A204.1 (cell line): ENCODE measurements around the gene KRT36.

Source experiments
- FAIRE-seq: peaks from 2 replicates; lab custom pipeline; 2012; peaks lifted over from hg19 to GRCh38; lab: Jason Lieb, UNC

KRT36 gene

DNA sequence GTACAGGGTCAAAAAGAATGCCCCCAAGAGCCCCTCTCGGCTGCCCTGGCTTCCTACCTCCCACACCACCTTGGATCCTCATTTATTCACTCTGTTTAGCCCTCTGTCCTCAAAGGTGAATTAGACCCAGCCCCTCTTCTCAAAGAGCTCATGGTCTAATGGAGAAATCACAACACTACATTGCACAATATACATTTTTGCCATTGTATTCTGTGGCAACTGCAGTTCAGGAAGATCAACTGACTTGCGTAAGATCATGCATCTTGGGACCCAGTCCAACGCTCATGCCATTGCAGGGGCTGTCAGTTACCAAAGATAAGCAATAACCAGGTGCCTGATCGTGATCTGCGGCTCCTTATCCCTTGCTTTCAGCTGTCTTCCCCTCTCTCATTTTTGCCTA, 50.3 kb downstream of the KRT36 start:
- no peak for FAIRE-seq

DNA sequence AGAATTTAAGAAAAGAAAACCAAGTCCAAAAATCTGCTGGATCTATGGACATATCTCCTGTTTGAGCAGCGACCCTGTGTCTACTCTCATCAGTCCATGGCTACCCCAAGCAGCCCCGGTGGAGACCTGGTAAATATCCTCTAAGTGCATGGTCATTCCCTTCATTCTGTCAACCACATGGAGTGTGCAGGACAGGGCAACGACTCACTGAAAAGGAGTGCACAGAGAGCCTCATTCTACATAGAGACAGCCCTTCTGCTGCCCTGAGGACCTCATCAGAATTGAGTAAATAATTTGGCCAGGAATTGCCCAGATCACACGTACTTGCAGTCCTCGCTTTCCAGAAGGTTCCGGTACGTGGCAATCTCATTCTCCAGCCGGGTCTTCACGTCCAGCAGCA, 51.9 kb downstream of the KRT36 start:
- no peak for FAIRE-seq

DNA sequence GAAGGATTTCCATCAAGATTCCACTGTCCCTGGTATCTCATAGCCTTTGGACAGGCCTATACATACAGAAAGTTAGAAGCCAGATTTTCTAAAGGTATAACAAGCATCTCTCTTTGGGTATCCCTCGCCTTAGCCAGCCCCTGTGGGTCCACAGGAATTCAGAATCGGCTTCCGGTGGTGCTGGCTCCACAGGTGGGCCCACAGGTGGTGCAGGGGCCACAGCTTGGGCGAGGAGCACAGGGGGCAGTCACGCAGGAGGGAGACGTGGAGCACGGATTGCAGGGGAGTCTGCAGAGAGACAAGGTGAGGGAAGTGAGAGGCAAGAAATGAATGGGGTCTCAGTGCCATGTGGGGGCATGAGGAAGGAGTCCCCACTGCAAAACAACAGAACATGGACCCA, 52.5 kb downstream of the KRT36 start:
- FAIRE-seq = no peak
